Measurements from ENCODE around the gene DYNLT4. TPM values are rescaled to one million over a fixed set of nuclear protein-coding genes. Genes with fewer than 3 reads are reported as not detected.
"Not testable (repeated sequence)": the region's sequence is repeated elsewhere in the genome, so short reads cannot be mapped to it uniquely, and the experiment has no call there.

The DYNLT4 gene
- total RNA-seq, 4 donors from 2014 or later, result 0.67 to 1.0 TPM; not detected in 2

GRCh38 chr1:44777547-44777946 is 29.6 kb downstream of the DYNLT4 start:
- Histone ChIP-seq H3K27ac (no peak overlapping the region), H3K4me1 (peaks cover 12 to 14% of the 10 kb centered on the region in 2 donors), H3K4me3 (replicated peaks in 1 of 3) (no peak overlapping the region), H3K27me3 (no peaks in the 10 kb centered on the region), H3K9me3 (no peaks in the 10 kb centered on the region), H3K36me3 (peaks cover 11 to 22% of the 10 kb centered on the region in 2 donors)
- DNase-seq, result no peak
- intact Hi-C loops (cut with DNase I), result loop anchor here (5.0 kb wide), 1 partner anchor 35 kb away; no protein-coding TSS in a partner anchor
- WGBS, 2 donors, result 90 to 92% methylated on average over 13 to 14 of the region's 14 CpGs
- TF ChIP-seq CTCF (IDR thresholded peaks at IDR 0.05) (no peak), POLR2A (IDR thresholded peaks at IDR 0.05) (no peak)

- Histone ChIP-seq H3K36me3 (peaks cover 11 to 22% of the 10 kb centered on the region in 2 donors), H3K9me3 (no peaks in the 10 kb centered on the region), H3K4me1 (peaks cover 12 to 14% of the 10 kb centered on the region in 2 donors), H3K27ac (peak overlapping the region in 2 of 3 donors; percentile 89 to 90), H3K4me3 (replicated peaks in 1 of 3) (peak overlapping the region in 1 of 3 donors; percentile 71), H3K27me3 (no peaks in the 10 kb centered on the region)
- intact Hi-C loops (cut with DNase I), result loop anchor here (5.0 kb wide), 1 partner anchor 34 kb away; no protein-coding TSS in a partner anchor
- TF ChIP-seq CTCF (IDR thresholded peaks at IDR 0.05) (no peak), POLR2A (IDR thresholded peaks at IDR 0.05) (no peak)
- DNase-seq, result peak in 1 of 2 donors; percentile 13
- whole genome bisulfite sequencing, 2 donors, result 65 to 72% methylated on average over 6 to 12 of the region's 12 CpGs
These were observed 30.5 kb downstream of the DYNLT4 start for GRCh38 chr1:44776730-44777068.

- intact Hi-C loops (cut with DNase I), result loop anchor here (5.0 kb wide), 1 partner anchor 34 kb away; no protein-coding TSS in a partner anchor
- WGBS, 2 donors, result 13 to 24% methylated on average over 19 to 36 of the region's 36 CpGs
- Histone ChIP-seq H3K27ac (peak overlapping the region; percentile 88 to 90 (median 89)), H3K9me3 (no peaks in the 10 kb centered on the region), H3K4me1 (peaks cover 12 to 14% of the 10 kb centered on the region in 2 donors), H3K4me3 (replicated peaks in 1 of 3) (peak overlapping the region; percentile 57 to 96 (median 71)), H3K27me3 (no peaks in the 10 kb centered on the region), H3K36me3 (peaks cover 11 to 22% of the 10 kb centered on the region in 2 donors)
- TF ChIP-seq CTCF (IDR thresholded peaks at IDR 0.05) (no peak), POLR2A (IDR thresholded peaks at IDR 0.05) (no peak)
- DNase-seq, result peak; percentile 18 to 25
These were observed 31.0 kb downstream of the DYNLT4 start for GRCh38 chr1:44775930-44776729.

DNA sequence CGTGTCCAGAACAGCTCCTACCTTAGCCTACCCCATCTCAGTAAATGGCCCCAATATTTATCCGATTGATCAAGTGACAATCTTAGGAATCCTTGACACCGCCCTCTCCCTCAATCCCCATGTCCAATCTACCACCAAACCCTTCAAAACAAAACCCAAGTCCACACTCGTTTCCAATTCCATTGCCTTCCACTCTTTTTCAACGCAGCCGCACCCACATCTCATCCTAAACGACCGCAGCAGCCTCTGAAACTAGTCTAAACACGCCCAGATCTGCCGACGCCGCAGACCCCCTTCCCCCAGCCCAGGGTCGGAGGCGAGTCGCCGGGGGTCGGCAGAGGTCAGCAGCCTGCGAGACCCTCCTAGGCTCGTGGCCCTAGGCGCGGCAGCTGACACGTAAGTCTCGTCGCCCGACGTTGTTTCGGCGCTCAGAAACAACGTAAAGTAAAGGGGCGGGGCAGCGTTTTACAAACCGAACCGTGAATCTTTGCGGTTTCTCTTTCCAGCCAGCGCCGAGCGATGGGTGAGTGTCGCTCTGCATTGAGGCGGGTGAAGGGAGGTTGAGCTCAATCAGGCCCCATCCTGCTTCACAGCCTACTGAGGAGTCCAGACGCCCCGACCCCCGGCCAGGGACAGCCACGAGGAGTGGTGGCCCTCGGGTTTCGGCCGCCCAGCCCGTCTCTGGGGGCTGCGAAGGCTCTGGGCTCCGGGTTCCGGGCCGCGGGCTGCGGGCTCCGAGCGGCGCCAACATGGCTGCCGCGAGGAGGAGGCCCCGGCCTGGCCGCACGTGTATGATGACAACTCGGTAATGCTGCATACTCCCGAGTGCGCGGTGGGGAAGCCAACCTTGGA is 31.8 kb downstream of the DYNLT4 start, which contains the start of gene RPS8:
TSS of gene RPS8 (plus strand) at position 463 of the 852 bp plus-strand sequence. CDS start at position 520, 57 bp downstream.
- DNase-seq, result peak; percentile 91 to 92
- WGBS, 2 donors, result 1% methylated on average over 32 to 34 of the region's 65 CpGs
- intact Hi-C loops (cut with DNase I), result loop anchor here (5.0 kb wide), 1 partner anchor 33 kb away; no protein-coding TSS in a partner anchor

GRCh38 chr1:44766421-44766820 is 40.7 kb downstream of the DYNLT4 start:
- 96 to 97% methylated on average over 6 of the region's 6 CpGs for WGBS, 2 donors
- H3K27ac ChIP-seq; DNase-seq; intact Hi-C loops (cut with DNase I); H3K4me1 ChIP-seq; H3K27me3 ChIP-seq; H3K4me3 ChIP-seq (replicated peaks in 1 of 3); H3K9me3 ChIP-seq; H3K36me3 ChIP-seq: not testable (repeated sequence)

More for the DNA sequence above, 31.8 kb downstream of the DYNLT4 start, which contains the start of gene RPS8:
- Histone ChIP-seq H3K4me1 (peaks cover 12 to 14% of the 10 kb centered on the region in 2 donors), H3K36me3 (peaks cover 11 to 22% of the 10 kb centered on the region in 2 donors), H3K9me3 (no peaks in the 10 kb centered on the region), H3K4me3 (replicated peaks in 1 of 3) (peak within 1 kb of the TSS; percentile 57 to 96 (median 71)), H3K27me3 (no peaks in the 10 kb centered on the region), H3K27ac (peak within 1 kb of the TSS; percentile 88 to 90 (median 89))
- TF ChIP-seq CTCF (IDR thresholded peaks at IDR 0.05) (peak in 1 of 6 experiments; percentile 3), POLR2A (IDR thresholded peaks at IDR 0.05) (peak; percentile 33 to 94)

Data from thyroid gland (tissue), 4 donors.